ENCODE data around the gene MCUB. TPM values are rescaled to one million over a fixed set of nuclear protein-coding genes. Genes with fewer than 3 reads are reported as not detected.

Gene MCUB
- total and polyA plus RNA-seq, 9 of the 15 experiments (the other 6 are each of a cell fraction or from before 2014, with no cell fraction given): 1.4 to 21.5 (median 5.4) TPM

- TF ChIP-seq SRF (CRISPR knock-in tag; IDR thresholded peaks at IDR 0.05) (no peak), ESRRB (CRISPR knock-in tag; IDR thresholded peaks at IDR 0.05; ENCODE audit: borderline replicate concordance) (no peak), BCLAF1 (IDR thresholded peaks at IDR 0.05; ENCODE audit: borderline replicate concordance in 1 of 2, control insufficient read depth in 1 of 2, low read depth in 2 of 2, low read length in 1 of 2) (no peak), SOX6 (IDR thresholded peaks at IDR 0.05) (no peak), NFE2L1 (tag; IDR thresholded peaks at IDR 0.05; ENCODE audit: borderline replicate concordance, low read depth) (no peak), CBX1 (IDR thresholded peaks at IDR 0.05; ENCODE audit: low read depth) (no peak), BRD4 (IDR thresholded peaks at IDR 0.05) (no peak), ARHGAP35 (IDR thresholded peaks at IDR 0.05; ENCODE audit: partially characterized antibody) (no peak), HMGXB4 (CRISPR knock-in tag; IDR thresholded peaks at IDR 0.05) (no peak)
Measured at GRCh38 chr4:109662116-109662515, 102.1 kb downstream of the MCUB start (continued).
